Smooth muscle cell of the brain vasculature (primary cell): ENCODE results near the gene ANTKMT.

ENCODE experiments used
- DNase-seq: peaks from one replicate; pipeline ENCODE4 v3.0.0-alpha.2; 2012; ENCODE audit warnings: low read depth, low spot score

Gene ANTKMT

GRCh38 chr16:720990-721764, at the start of gene ANTKMT:
Gene ANTKMT, plus strand, starts transcription at chr16:721146. Its CDS starts 129 bp downstream, at chr16:721275.
- no peak for DNase-seq

- DNase-seq, result no peak
Measured at GRCh38 chr16:671353-672131, 49.4 kb upstream of the ANTKMT start.

GRCh38 chr16:672371-672770, 48.6 kb upstream of the ANTKMT start:
- DNase-seq, result no peak

- no peak for DNase-seq
Measured at GRCh38 chr16:672851-673250, 48.1 kb upstream of the ANTKMT start.

GRCh38 chr16:673399-673991, 47.5 kb upstream of the ANTKMT start:
- no peak for DNase-seq

GRCh38 chr16:674214-674881, 46.6 kb upstream of the ANTKMT start:
- DNase-seq, result no peak

- no peak for DNase-seq
Measured at GRCh38 chr16:674968-675883, 45.7 kb upstream of the ANTKMT start, which contains the start of gene RHBDL1. Gene RHBDL1, plus strand, starts transcription at chr16:675671. Its CDS starts 120 bp downstream, at chr16:675791.

- no peak for DNase-seq
Measured at GRCh38 chr16:675884-676564, 44.9 kb upstream of the ANTKMT start.

- DNase-seq, result no peak
Measured at GRCh38 chr16:676565-676902, 44.4 kb upstream of the ANTKMT start.

GRCh38 chr16:676913-677312, 44.0 kb upstream of the ANTKMT start:
- DNase-seq, result no peak

GRCh38 chr16:677316-678190, 43.4 kb upstream of the ANTKMT start:
- no peak for DNase-seq

GRCh38 chr16:678209-678857, 42.6 kb upstream of the ANTKMT start:
- no peak for DNase-seq

GRCh38 chr16:678858-679813, 41.8 kb upstream of the ANTKMT start:
- peak; percentile 36 for DNase-seq

GRCh38 chr16:679814-680624, 40.9 kb upstream of the ANTKMT start, which contains the start of gene STUB1:
Gene STUB1, plus strand, starts transcription at chr16:680410. Its CDS starts 116 bp downstream, at chr16:680526.
- peak; percentile 56 for DNase-seq

GRCh38 chr16:680625-680945, 40.4 kb upstream of the ANTKMT start:
- no peak for DNase-seq

- no peak for DNase-seq
Measured at GRCh38 chr16:680967-681745, 39.8 kb upstream of the ANTKMT start.
